Trophoblast cell (in vitro differentiated cells and primary cell): ENCODE results near the gene PAQR8.

Experiments
- DNase-seq, 2 donors: peaks; one replicate each; pipeline ENCODE4 v3.0.0-alpha.2; 2016
- H2AFZ ChIP-seq: 2 replicates; pipeline ENCODE4 v1.6.1; 2013; ENCODE audit warnings: low read length, moderate library complexity, mild to moderate bottlenecking; ENCODE audit not compliant: insufficient read depth, poor library complexity
- H2AK5ac ChIP-seq: 2 replicates; pipeline ENCODE4 v1.6.1; 2013; ENCODE audit warnings: mild to moderate bottlenecking, low read length
- H2BK120ac ChIP-seq: 2 replicates; pipeline ENCODE4 v1.6.1; 2013; ENCODE audit warnings: low read length, mild to moderate bottlenecking, moderate library complexity; ENCODE audit not compliant: insufficient read depth, poor library complexity
- H2BK12ac ChIP-seq: 2 replicates; pipeline ENCODE4 v1.6.1; 2013; ENCODE audit warnings: mild to moderate bottlenecking, low read length, moderate library complexity
- H2BK5ac ChIP-seq: 2 replicates; pipeline ENCODE4 v1.6.1; 2013; ENCODE audit warnings: low read length, low read depth, moderate library complexity, mild to moderate bottlenecking; ENCODE audit not compliant: poor library complexity
- H3K14ac ChIP-seq: 2 replicates; pipeline ENCODE4 v1.6.1; 2013; ENCODE audit warnings: mild to moderate bottlenecking, low read length
- H3K18ac ChIP-seq: 2 replicates; pipeline ENCODE4 v1.6.1; 2013; ENCODE audit warnings: mild to moderate bottlenecking, low read length
- H3K23ac ChIP-seq: 2 replicates; pipeline ENCODE4 v1.6.1; 2013; ENCODE audit warnings: low read length
- H3K27ac ChIP-seq: 2 replicates; pipeline ENCODE4 v1.5.1; 2013; ENCODE audit warnings: low read depth, mild to moderate bottlenecking, inconsistent platforms, low read length, moderate library complexity
- H3K27me3 ChIP-seq: 2 replicates; pipeline ENCODE4 v1.6.1; 2013; ENCODE audit warnings: inconsistent platforms, mild to moderate bottlenecking, low read length, moderate library complexity; ENCODE audit not compliant: insufficient read depth
- H3K36me3 ChIP-seq, 2 experiments: 1 replicate in 1 of 2; 2 replicates in 1 of 2; pipeline ENCODE4 v1.6.1; 2013; ENCODE audit warnings: low read length in 2 of 2, mild to moderate bottlenecking in 2 of 2, moderate library complexity in 1 of 2; ENCODE audit not compliant: insufficient read depth in 2 of 2, control insufficient read depth in 1 of 2
- H3K4ac ChIP-seq: 2 replicates; pipeline ENCODE4 v1.6.1; 2013; ENCODE audit warnings: low read depth, mild to moderate bottlenecking, low read length, moderate library complexity
- H3K4me1 ChIP-seq, 2 experiments: 1 replicate in 1 of 2; 2 replicates in 1 of 2; pipeline ENCODE4 v1.6.1; 2013; ENCODE audit warnings: low read length in 2 of 2, mild to moderate bottlenecking in 2 of 2, moderate library complexity in 1 of 2; ENCODE audit not compliant: insufficient read depth in 2 of 2, control insufficient read depth in 1 of 2
- H3K4me2 ChIP-seq: 2 replicates; pipeline ENCODE4 v1.6.1; 2013; ENCODE audit warnings: inconsistent platforms, mild to moderate bottlenecking, low read length, moderate library complexity
- H3K4me3 ChIP-seq: 2 replicates; pipeline ENCODE4 v1.5.1; 2013; ENCODE audit warnings: mild to moderate bottlenecking, low read depth, low read length, inconsistent platforms
- H3K79me1 ChIP-seq: one replicate; pipeline ENCODE4 v1.6.1; 2013; ENCODE audit warnings: low read length
- H3K79me2 ChIP-seq: 2 replicates; pipeline ENCODE4 v1.6.1; 2013; ENCODE audit warnings: low read length, mild to moderate bottlenecking; ENCODE audit not compliant: control insufficient read depth, insufficient read depth, poor library complexity
- H3K9ac ChIP-seq: 2 replicates; pipeline ENCODE4 v1.6.1; 2013; ENCODE audit warnings: mild to moderate bottlenecking, low read length
- H3K9me3 ChIP-seq: 2 replicates; pipeline ENCODE4 v1.6.1; 2013; ENCODE audit warnings: low read depth, mild to moderate bottlenecking, control low read depth, inconsistent platforms, low read length; ENCODE audit not compliant: insufficient read depth
- H4K12ac ChIP-seq: 2 replicates; pipeline ENCODE4 v1.6.1; 2013; ENCODE audit warnings: low read depth, mild to moderate bottlenecking, low read length, moderate library complexity
- H4K8ac ChIP-seq: 2 replicates; pipeline ENCODE4 v1.6.1; 2013; ENCODE audit warnings: low read depth, mild to moderate bottlenecking, low read length, moderate library complexity
- H4K91ac ChIP-seq: one replicate; pipeline ENCODE4 v1.6.1; 2013; ENCODE audit warnings: low read depth, mild to moderate bottlenecking, low read length, moderate library complexity
- whole genome bisulfite sequencing: extraction: QIAGEN DNeasy Blood & Tissue Kit; methylation state at CpG from one replicate; pipeline ENCODE4 v1.1.7; 2013; ENCODE audit warnings: missing lambda C conversion rate; ENCODE audit not compliant: insufficient read length, insufficient coverage; ENCODE audit errors: extremely low coverage; 5-methylcytosine and 5-hydroxymethylcytosine counted together

PAQR8 gene

GRCh38 chr6:52415917-52416628 lies 54.1 kb downstream of the PAQR8 start:
- Histone ChIP-seq H2BK12ac (no peak overlapping the region), H3K18ac (no peak overlapping the region), H3K23ac (no peak overlapping the region), H2BK120ac (no peak overlapping the region), H3K36me3 (no peaks in the 10 kb centered on the region), H2AFZ (no peak overlapping the region), H2BK5ac (no peak overlapping the region), H3K79me1 (peaks cover 7% of the 10 kb centered on the region), H3K79me2 (peaks cover 2% of the 10 kb centered on the region), H4K12ac (no peak overlapping the region), H3K4me1 (peaks cover 8 to 15% of the 10 kb centered on the region in 2 experiments), H3K9ac (no peak overlapping the region), H4K91ac (no peak overlapping the region), H3K14ac (no peak overlapping the region), H3K27me3 (no peaks in the 10 kb centered on the region), H3K27ac (peak overlapping the region; percentile 20), H3K4ac (no peak overlapping the region), H3K4me3 (no peak overlapping the region), H3K4me2 (no peak overlapping the region), H2AK5ac (no peak overlapping the region), H4K8ac (no peak overlapping the region), H3K9me3 (no peaks in the 10 kb centered on the region)
- no CpG with 5 or more reads among the region's 6 CpGs for WGBS
- DNase-seq = peak; percentile 80 to 98

GRCh38 chr6:52416629-52417151 lies 54.7 kb downstream of the PAQR8 start:
- Histone ChIP-seq H2BK5ac (no peak overlapping the region), H2AK5ac (no peak overlapping the region), H3K4ac (no peak overlapping the region), H4K91ac (no peak overlapping the region), H3K27ac (peak overlapping the region; percentile 20), H3K14ac (no peak overlapping the region), H2BK120ac (peak overlapping the region; percentile 47), H3K79me1 (peaks cover 7% of the 10 kb centered on the region), H3K27me3 (no peaks in the 10 kb centered on the region), H3K23ac (no peak overlapping the region), H3K4me1 (peaks cover 8 to 14% of the 10 kb centered on the region in 2 experiments), H3K18ac (no peak overlapping the region), H4K8ac (no peak overlapping the region), H2BK12ac (no peak overlapping the region), H3K36me3 (no peaks in the 10 kb centered on the region), H3K4me3 (no peak overlapping the region), H2AFZ (no peak overlapping the region), H3K4me2 (no peak overlapping the region), H3K79me2 (peaks cover 2% of the 10 kb centered on the region), H3K9me3 (no peaks in the 10 kb centered on the region), H4K12ac (no peak overlapping the region), H3K9ac (no peak overlapping the region)
- no CpG with 5 or more reads among the region's 1 CpG for WGBS
- DNase-seq = peak in 1 of 2 donors; percentile 80

GRCh38 chr6:52417675-52418111 lies 55.7 kb downstream of the PAQR8 start:
- Histone ChIP-seq H4K12ac (no peak overlapping the region), H2BK12ac (no peak overlapping the region), H3K79me1 (peaks cover 7% of the 10 kb centered on the region), H3K9ac (no peak overlapping the region), H2AFZ (no peak overlapping the region), H3K4me2 (no peak overlapping the region), H3K4me3 (no peak overlapping the region), H3K79me2 (peaks cover 2% of the 10 kb centered on the region), H4K91ac (peak overlapping the region; percentile 42), H2BK5ac (peak overlapping the region; percentile 18), H4K8ac (peak overlapping the region; percentile 1), H3K18ac (no peak overlapping the region), H3K36me3 (no peaks in the 10 kb centered on the region), H2AK5ac (no peak overlapping the region), H3K9me3 (no peaks in the 10 kb centered on the region), H3K4ac (no peak overlapping the region), H3K23ac (no peak overlapping the region), H3K27ac (peak overlapping the region; percentile 19), H2BK120ac (peak overlapping the region; percentile 52), H3K14ac (no peak overlapping the region), H3K4me1 (peaks cover 5 to 8% of the 10 kb centered on the region in 2 experiments), H3K27me3 (no peaks in the 10 kb centered on the region)
- peak in 1 of 2 donors; percentile 42 for DNase-seq
- no CpG with 5 or more reads among the region's 5 CpGs for WGBS

GRCh38 chr6:52418606-52419005 lies 56.7 kb downstream of the PAQR8 start:
- no peak overlapping the region for H2BK120ac ChIP-seq
- no peak overlapping the region for H2BK5ac ChIP-seq
- no peak overlapping the region for H2AK5ac ChIP-seq
- H3K4me2 ChIP-seq = no peak overlapping the region
- peaks cover 6 to 8% of the 10 kb centered on the region in 2 experiments for H3K4me1 ChIP-seq
- H3K14ac ChIP-seq = no peak overlapping the region
- no peak overlapping the region for H3K18ac ChIP-seq
- peaks cover 8% of the 10 kb centered on the region for H3K79me1 ChIP-seq
- H2BK12ac ChIP-seq = no peak overlapping the region
- H3K27me3 ChIP-seq = no peaks in the 10 kb centered on the region
- H3K36me3 ChIP-seq = no peaks in the 10 kb centered on the region
- H3K27ac ChIP-seq = no peak overlapping the region
- H3K79me2 ChIP-seq = peaks cover 2% of the 10 kb centered on the region
- H4K91ac ChIP-seq = no peak overlapping the region
- no peak overlapping the region for H3K23ac ChIP-seq
- no peak overlapping the region for H2AFZ ChIP-seq
- no peak overlapping the region for H3K4ac ChIP-seq
- no peaks in the 10 kb centered on the region for H3K9me3 ChIP-seq
- H3K4me3 ChIP-seq = no peak overlapping the region
- no peak overlapping the region for H4K8ac ChIP-seq
- no peak overlapping the region for H3K9ac ChIP-seq
- no peak for DNase-seq
- no peak overlapping the region for H4K12ac ChIP-seq
- WGBS = no CpG with 5 or more reads among the region's 2 CpGs
